Measurements from ENCODE around the gene IL22RA1. TPM values are rescaled to one million over a fixed set of nuclear protein-coding genes. Genes with fewer than 3 reads are reported as not detected.

Gene IL22RA1
- total RNA-seq, 1 donor from 2014 or later: not detected

GRCh38 chr1:24075946-24076345 is 67.0 kb downstream of the IL22RA1 start:
- peaks cover 22% of the 10 kb centered on the region for H3K27me3 Mint-ChIP-seq (ENCODE audit: low read depth, unreplicated experiment)

GRCh38 chr1:24075590-24075854 is 67.4 kb downstream of the IL22RA1 start:
- Histone ChIP-seq H3K9ac (ENCODE audit: low read length) (no peak overlapping the region), H3K27ac (ENCODE audit: low read depth, low read length) (no peak overlapping the region), H3K79me2 (ENCODE audit: insufficient read depth, low read length) (no peaks in the 10 kb centered on the region), H2AFZ (ENCODE audit: low read depth, low read length) (no peak overlapping the region), H3K4me2 (ENCODE audit: low read length) (no peak overlapping the region), H4K20me1 (ENCODE audit: insufficient read depth, low read length) (no peaks in the 10 kb centered on the region), H3K9me3 (ENCODE audit: insufficient read depth, low read depth, low read length) (no peaks in the 10 kb centered on the region), H3K36me3 (ENCODE audit: insufficient read depth, low read length) (no peaks in the 10 kb centered on the region), H3K27me3 (ENCODE audit: insufficient read depth, low read length) (peaks cover 2% of the 10 kb centered on the region), H3K4me3 (ENCODE audit: insufficient read depth, low read depth, low read length) (no peak overlapping the region), H3K4me1 (ENCODE audit: insufficient read depth, low read length) (no peaks in the 10 kb centered on the region)
- no peak for DNase-seq (ENCODE audit: low read depth)
- no peaks in the 10 kb centered on the region for H3K9me3 Mint-ChIP-seq (ENCODE audit: unreplicated experiment)
- TF ChIP-seq CTCF (IDR thresholded peaks at IDR 0.05; ENCODE audit: insufficient read depth, low read depth, low read length) (no peak), EZH2 (IDR thresholded peaks at IDR 0.05; ENCODE audit: insufficient read depth, low read length) (no peak)
- peaks cover 9% of the 10 kb centered on the region for H3K4me1 Mint-ChIP-seq (ENCODE audit: low read depth, unreplicated experiment)
- no peak for FAIRE-seq
- no peak overlapping the region for H3K4me3 Mint-ChIP-seq (ENCODE audit: unreplicated experiment)
- no peak overlapping the region for H3K27ac Mint-ChIP-seq (ENCODE audit: unreplicated experiment)
- peaks cover 17% of the 10 kb centered on the region for H3K27me3 Mint-ChIP-seq (ENCODE audit: low read depth, unreplicated experiment)
- H3K36me3 Mint-ChIP-seq (ENCODE audit: low read depth, unreplicated experiment): peaks cover 2% of the 10 kb centered on the region

More at GRCh38 chr1:24075946-24076345, 67.0 kb downstream of the IL22RA1 start:
- Histone ChIP-seq H3K79me2 (ENCODE audit: insufficient read depth, low read length) (no peaks in the 10 kb centered on the region), H3K4me1 (ENCODE audit: insufficient read depth, low read length) (no peaks in the 10 kb centered on the region), H3K36me3 (ENCODE audit: insufficient read depth, low read length) (no peaks in the 10 kb centered on the region), H3K4me3 (ENCODE audit: insufficient read depth, low read depth, low read length) (no peak overlapping the region), H3K27ac (ENCODE audit: low read depth, low read length) (no peak overlapping the region), H2AFZ (ENCODE audit: low read depth, low read length) (no peak overlapping the region), H3K9me3 (ENCODE audit: insufficient read depth, low read depth, low read length) (no peaks in the 10 kb centered on the region), H4K20me1 (ENCODE audit: insufficient read depth, low read length) (no peaks in the 10 kb centered on the region), H3K9ac (ENCODE audit: low read length) (no peak overlapping the region), H3K4me2 (ENCODE audit: low read length) (no peak overlapping the region), H3K27me3 (ENCODE audit: insufficient read depth, low read length) (peaks cover 4% of the 10 kb centered on the region)
- no peak overlapping the region for H3K4me3 Mint-ChIP-seq (ENCODE audit: unreplicated experiment)
- no peak for DNase-seq (ENCODE audit: low read depth)
- no peak overlapping the region for H3K27ac Mint-ChIP-seq (ENCODE audit: unreplicated experiment)
- no peaks in the 10 kb centered on the region for H3K9me3 Mint-ChIP-seq (ENCODE audit: unreplicated experiment)
- no peak for TF ChIP-seq EZH2 (IDR thresholded peaks at IDR 0.05; ENCODE audit: insufficient read depth, low read length)
- TF ChIP-seq CTCF (IDR thresholded peaks at IDR 0.05; ENCODE audit: insufficient read depth, low read depth, low read length): no peak
- H3K4me1 Mint-ChIP-seq (ENCODE audit: low read depth, unreplicated experiment): peaks cover 9% of the 10 kb centered on the region
- H3K36me3 Mint-ChIP-seq (ENCODE audit: low read depth, unreplicated experiment): peaks cover 2% of the 10 kb centered on the region
- FAIRE-seq: no peak

- peaks cover 9% of the 10 kb centered on the region for H3K4me1 Mint-ChIP-seq (ENCODE audit: low read depth, unreplicated experiment)
- no peak overlapping the region for H3K4me3 ChIP-seq (ENCODE audit: insufficient read depth, low read depth, low read length)
- no peaks in the 10 kb centered on the region for H3K79me2 ChIP-seq (ENCODE audit: insufficient read depth, low read length)
- DNase-seq (ENCODE audit: low read depth): no peak
- H3K4me1 ChIP-seq (ENCODE audit: insufficient read depth, low read length): no peaks in the 10 kb centered on the region
- no peak overlapping the region for H2AFZ ChIP-seq (ENCODE audit: low read depth, low read length)
- H3K27ac Mint-ChIP-seq (ENCODE audit: unreplicated experiment): no peak overlapping the region
- no peaks in the 10 kb centered on the region for H3K9me3 ChIP-seq (ENCODE audit: insufficient read depth, low read depth, low read length)
- no peaks in the 10 kb centered on the region for H4K20me1 ChIP-seq (ENCODE audit: insufficient read depth, low read length)
- no peak overlapping the region for H3K27ac ChIP-seq (ENCODE audit: low read depth, low read length)
- H3K36me3 Mint-ChIP-seq (ENCODE audit: low read depth, unreplicated experiment): no peaks in the 10 kb centered on the region
- TF ChIP-seq EZH2 (IDR thresholded peaks at IDR 0.05; ENCODE audit: insufficient read depth, low read length) (no peak), CTCF (IDR thresholded peaks at IDR 0.05; ENCODE audit: insufficient read depth, low read depth, low read length) (no peak)
- no peaks in the 10 kb centered on the region for H3K9me3 Mint-ChIP-seq (ENCODE audit: unreplicated experiment)
- H3K27me3 ChIP-seq (ENCODE audit: insufficient read depth, low read length): peaks cover 2% of the 10 kb centered on the region
- H3K27me3 Mint-ChIP-seq (ENCODE audit: low read depth, unreplicated experiment): peaks cover 14% of the 10 kb centered on the region
- no peak for FAIRE-seq
- H3K9ac ChIP-seq (ENCODE audit: low read length): no peak overlapping the region
- no peak overlapping the region for H3K4me3 Mint-ChIP-seq (ENCODE audit: unreplicated experiment)
- no peaks in the 10 kb centered on the region for H3K36me3 ChIP-seq (ENCODE audit: insufficient read depth, low read length)
- H3K4me2 ChIP-seq (ENCODE audit: low read length): no peak overlapping the region
Observed at GRCh38 chr1:24074817-24075589, 67.9 kb downstream of the IL22RA1 start.

Data from astrocyte (in vitro differentiated cells and primary cell).